ACC112 (cell line): ENCODE data around the gene TUBA3E.
"Not testable (repeated sequence)": the region's sequence is repeated elsewhere in the genome, so short reads cannot be mapped to it uniquely, and the experiment has no call there.

Source experiments
- H2AFZ ChIP-seq: fragments of 200-600 bp; sonication (generic); one replicate; pipeline ENCODE4 v1.6.0; 2017; ENCODE audit warnings: antibody characterized with exemption, low read length; ENCODE audit not compliant: unreplicated experiment
- H3K27ac ChIP-seq: fragments of 200-600 bp; sonication (generic); 2 replicates; pipeline ENCODE4 v1.5.1; 2014; ENCODE audit warnings: low read depth, mild to moderate bottlenecking, antibody characterized with exemption, low read length, moderate library complexity
- H3K27me3 ChIP-seq: fragments of 200-600 bp; sonication (generic); 2 replicates; pipeline ENCODE4 v1.6.1; 2014; ENCODE audit warnings: mild to moderate bottlenecking, antibody characterized with exemption, low read length, moderate library complexity, mixed read lengths; ENCODE audit not compliant: insufficient read depth
- H3K36me3 ChIP-seq: fragments of 200-600 bp; sonication (generic); 2 replicates; pipeline ENCODE4 v1.6.1; 2016; ENCODE audit warnings: mild to moderate bottlenecking, antibody characterized with exemption, low read length, moderate library complexity, mixed read lengths; ENCODE audit not compliant: insufficient read depth
- H3K4me1 ChIP-seq: fragments of 200-600 bp; sonication (generic); one replicate; pipeline ENCODE4 v1.6.1; 2016; ENCODE audit warnings: low read length, mixed read lengths; ENCODE audit not compliant: insufficient read depth, unreplicated experiment, control insufficient read depth
- H3K4me3 ChIP-seq: fragments of 200-600 bp; sonication (generic); 2 replicates; pipeline ENCODE4 v1.5.1; 2014; ENCODE audit warnings: mild to moderate bottlenecking, low read depth, low read length
- H3K79me2 ChIP-seq: fragments of 200-600 bp; sonication (generic); one replicate; pipeline ENCODE4 v1.6.0; 2016; ENCODE audit warnings: low read length; ENCODE audit not compliant: control insufficient read depth, unreplicated experiment, insufficient read depth

TUBA3E gene

DNA sequence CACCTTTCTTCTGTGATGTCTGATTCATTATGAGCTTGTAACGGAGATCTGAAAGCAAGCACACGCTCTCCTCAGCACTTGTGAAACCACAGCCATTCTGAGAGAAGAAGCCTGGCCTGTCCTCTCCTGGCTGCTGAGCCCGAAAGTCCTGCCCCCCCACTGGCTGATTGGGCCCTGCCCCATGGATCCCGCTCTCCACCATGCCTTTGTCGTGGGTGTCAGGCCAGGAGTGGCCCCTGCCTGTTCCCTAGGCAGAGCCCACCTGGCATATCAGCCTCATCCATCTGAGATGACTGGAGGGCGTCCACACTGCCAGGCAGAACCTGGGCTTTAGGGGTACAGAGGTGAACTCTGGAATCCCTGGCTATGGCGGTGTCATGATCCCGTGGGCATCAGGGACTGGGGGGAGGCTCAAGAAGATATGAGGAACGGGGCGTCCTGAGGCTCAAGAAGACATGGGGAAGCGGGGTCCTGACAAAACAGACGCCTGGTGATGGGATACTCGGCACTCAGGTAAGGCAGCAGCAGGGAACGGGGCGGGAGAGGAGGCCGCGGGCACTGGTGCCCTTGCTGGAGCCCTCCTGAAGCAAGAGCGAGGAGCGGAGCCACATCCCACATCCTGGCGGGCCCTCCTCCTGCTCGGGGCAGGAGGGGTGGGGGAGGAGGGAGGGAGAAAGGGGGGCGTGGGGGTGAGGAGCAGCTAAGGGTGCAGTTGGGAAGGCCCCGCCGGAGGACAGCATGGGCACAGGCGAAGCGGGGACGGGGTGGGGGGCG, 54.8 kb downstream of the TUBA3E start:
- H3K4me3 ChIP-seq, H3K27me3 ChIP-seq, H2AFZ ChIP-seq, H3K36me3 ChIP-seq, H3K79me2 ChIP-seq, H3K4me1 ChIP-seq, H3K27ac ChIP-seq: not testable (repeated sequence)

DNA sequence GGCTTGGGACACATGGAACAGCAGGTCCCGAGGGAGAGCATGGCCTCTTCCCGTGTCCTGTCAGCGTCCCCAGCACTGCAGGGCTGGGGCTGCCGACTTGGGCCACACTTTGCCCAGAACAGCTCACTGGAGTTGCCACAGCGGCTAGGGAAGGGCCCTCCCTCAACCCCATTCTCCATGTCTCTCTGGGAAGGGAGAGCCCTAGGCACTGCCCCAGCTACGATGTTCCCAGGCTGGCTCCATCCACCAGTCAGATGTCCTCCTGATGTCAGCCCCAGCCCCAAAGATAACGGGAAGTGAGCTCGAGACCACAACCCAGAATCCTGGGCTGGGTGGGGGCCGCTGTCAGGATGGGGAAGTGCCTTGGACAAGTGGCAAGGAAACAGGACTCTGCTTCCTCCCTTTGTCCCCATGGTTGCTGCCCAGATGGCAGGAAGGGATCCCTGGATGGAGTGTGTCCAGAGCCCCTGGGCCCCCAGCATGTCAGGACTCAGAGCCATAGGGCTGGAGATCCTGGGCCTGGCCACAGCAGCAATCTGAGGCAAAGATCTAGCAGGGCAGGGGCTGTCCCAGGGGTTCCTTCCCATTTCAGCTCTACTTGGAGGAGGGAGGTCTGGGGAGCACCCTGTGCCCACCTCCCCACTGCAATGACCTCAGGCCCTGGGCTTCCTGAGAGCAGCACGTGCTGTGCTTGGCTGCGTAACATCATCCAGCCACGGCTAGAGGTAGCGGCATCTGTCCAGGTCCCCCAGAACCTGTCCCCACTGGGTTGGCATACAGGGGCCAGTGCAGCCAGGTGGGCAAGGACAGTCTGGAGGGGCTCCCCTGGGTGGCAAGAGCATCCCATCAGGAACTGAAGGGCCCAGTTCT, 55.6 kb downstream of the TUBA3E start:
- not testable (repeated sequence) for H3K27ac ChIP-seq, H3K27me3 ChIP-seq, H3K36me3 ChIP-seq, H3K4me3 ChIP-seq, H3K79me2 ChIP-seq, H3K4me1 ChIP-seq, H2AFZ ChIP-seq
